HUES48 (cell line): ENCODE measurements around the gene RAPGEF1.

Experiments used
- H3K27ac ChIP-seq: one replicate; pipeline ENCODE4 v1.7.0; 2013; ENCODE audit warnings: low read depth, low read length, inconsistent platforms
- H3K27me3 ChIP-seq: 2 replicates; pipeline ENCODE4 v1.6.1; 2013; ENCODE audit warnings: mild to moderate bottlenecking, low read length; ENCODE audit not compliant: control insufficient read depth, insufficient read depth
- H3K36me3 ChIP-seq: 2 replicates; pipeline ENCODE4 v1.6.1; 2013; ENCODE audit warnings: low read length; ENCODE audit not compliant: control insufficient read depth, insufficient read depth
- H3K4me1 ChIP-seq: 2 replicates; pipeline ENCODE4 v1.6.1; 2013; ENCODE audit warnings: mild to moderate bottlenecking, low read length; ENCODE audit not compliant: control insufficient read depth, insufficient read depth
- H3K4me3 ChIP-seq: 2 replicates; pipeline ENCODE4 v1.5.1; 2013; ENCODE audit warnings: mild to moderate bottlenecking, low read depth, low read length
- H3K9ac ChIP-seq: 2 replicates; pipeline ENCODE4 v1.6.1; 2013; ENCODE audit warnings: mild to moderate bottlenecking, low read depth, low read length, moderate library complexity
- H3K9me3 ChIP-seq: 2 replicates; pipeline ENCODE4 v1.6.1; 2013; ENCODE audit warnings: low read length; ENCODE audit not compliant: control insufficient read depth, insufficient read depth

The RAPGEF1 gene

DNA sequence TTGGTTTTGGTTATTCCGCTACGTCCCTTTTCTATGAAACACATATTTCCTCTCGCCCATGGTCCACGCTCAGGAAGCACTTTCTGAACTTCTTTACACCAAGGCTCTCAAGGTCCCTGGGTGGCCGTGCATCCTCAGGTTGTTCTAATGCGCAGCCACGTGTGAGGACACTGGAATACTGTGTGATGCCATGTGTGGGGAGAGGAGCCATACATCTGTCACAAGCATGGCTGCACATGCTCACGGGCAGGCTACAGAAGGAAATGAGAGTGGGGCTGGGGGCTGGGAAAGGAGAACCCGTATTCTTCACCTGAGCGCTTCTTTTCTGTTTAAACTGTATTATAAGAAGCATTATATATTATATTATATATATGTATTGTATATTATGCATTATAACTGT, 157.8 kb downstream of the RAPGEF1 start:
- Histone ChIP-seq H3K27me3 (no peaks in the 10 kb centered on the region), H3K36me3 (peaks cover 48% of the 10 kb centered on the region), H3K9me3 (no peaks in the 10 kb centered on the region), H3K27ac (no peak overlapping the region), H3K4me3 (no peak overlapping the region), H3K9ac (no peak overlapping the region), H3K4me1 (no peaks in the 10 kb centered on the region)

DNA sequence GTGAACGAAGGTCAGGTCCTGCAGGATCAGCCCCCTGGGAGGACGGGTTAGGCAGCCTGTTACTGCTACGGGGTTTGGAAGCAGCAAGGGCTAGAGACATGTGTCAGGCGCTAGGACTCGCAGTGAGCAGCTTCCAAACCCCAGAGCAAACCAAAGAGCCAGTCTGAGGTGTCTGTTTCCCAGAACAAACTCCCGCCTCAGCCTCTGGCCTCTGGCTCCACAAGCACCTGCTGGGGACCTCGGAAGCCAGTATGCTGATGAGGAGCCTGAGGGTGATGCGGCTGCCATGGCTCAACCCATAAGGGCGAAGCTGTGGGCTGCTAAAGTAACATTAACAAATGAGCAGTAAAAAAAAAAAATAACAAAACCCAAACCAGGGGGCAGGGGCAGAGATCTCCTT, 159.5 kb downstream of the RAPGEF1 start:
- peaks cover 50% of the 10 kb centered on the region for H3K36me3 ChIP-seq
- H3K27ac ChIP-seq, result no peak overlapping the region
- H3K27me3 ChIP-seq, result no peaks in the 10 kb centered on the region
- no peak overlapping the region for H3K9ac ChIP-seq
- H3K9me3 ChIP-seq, result no peaks in the 10 kb centered on the region
- H3K4me1 ChIP-seq, result no peaks in the 10 kb centered on the region
- no peak overlapping the region for H3K4me3 ChIP-seq

DNA sequence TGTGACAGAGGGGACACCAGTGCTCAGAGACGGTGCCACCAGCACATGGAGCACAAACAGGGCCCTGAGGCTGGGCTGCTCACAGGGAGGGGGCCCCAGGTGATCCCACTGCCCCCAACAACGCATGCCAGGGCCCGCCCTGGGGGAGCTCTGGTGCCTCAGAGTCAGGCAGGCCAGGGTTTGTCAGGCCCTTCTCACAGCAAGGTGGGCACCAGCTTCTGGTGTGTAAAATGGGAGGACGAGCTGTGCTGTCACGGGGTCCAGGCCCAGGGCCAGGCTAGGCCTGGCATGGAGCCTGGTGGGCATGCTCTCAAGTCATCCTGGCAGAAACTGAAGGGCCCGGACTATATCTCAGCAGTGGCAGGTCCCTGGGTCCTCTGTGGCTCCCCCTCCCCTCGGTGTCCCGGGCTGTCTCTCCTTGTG, 160.1 kb downstream of the RAPGEF1 start:
- H3K4me3 ChIP-seq, result no peak overlapping the region
- no peaks in the 10 kb centered on the region for H3K27me3 ChIP-seq
- no peaks in the 10 kb centered on the region for H3K9me3 ChIP-seq
- H3K9ac ChIP-seq, result no peak overlapping the region
- H3K27ac ChIP-seq, result no peak overlapping the region
- peaks cover 46% of the 10 kb centered on the region for H3K36me3 ChIP-seq
- H3K4me1 ChIP-seq, result no peaks in the 10 kb centered on the region

DNA sequence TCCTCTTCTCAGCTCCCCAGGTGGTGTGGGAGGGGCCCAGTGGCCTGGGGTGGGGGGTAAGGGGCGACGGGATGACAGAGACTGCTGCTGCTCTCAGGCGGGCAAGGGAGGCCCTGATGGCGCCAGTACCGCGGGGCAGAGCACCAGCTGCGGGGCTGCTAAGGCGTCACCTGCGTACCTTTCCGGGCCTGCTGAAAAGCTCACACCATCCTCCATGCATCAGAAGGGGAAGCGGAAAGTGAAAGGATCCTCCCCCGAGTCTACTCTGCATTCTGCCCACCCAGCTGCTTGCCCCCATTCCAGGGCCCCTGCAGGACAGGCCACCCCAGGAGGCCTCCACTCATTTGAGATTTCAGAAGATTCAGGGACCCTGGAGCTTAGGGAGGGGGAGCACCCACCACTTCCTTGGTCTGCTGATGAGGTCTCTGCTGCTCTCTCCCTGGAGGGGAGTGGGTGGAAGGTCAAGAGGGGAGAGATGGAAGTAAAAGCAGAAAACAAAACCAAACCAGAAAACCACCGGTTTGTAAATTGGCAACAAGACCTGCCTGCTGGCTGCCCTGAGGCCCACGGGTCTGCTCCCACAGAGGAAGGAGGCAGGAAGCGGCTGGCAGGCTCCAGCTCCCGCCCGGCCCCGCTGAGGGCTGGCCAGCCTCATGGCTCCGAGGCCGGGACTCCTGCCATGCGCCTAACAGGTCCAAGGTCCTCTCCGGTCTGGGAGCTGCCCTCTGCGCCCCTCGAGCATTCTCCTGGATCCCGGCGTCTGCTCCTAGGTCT, 161.0 kb downstream of the RAPGEF1 start:
- Histone ChIP-seq H3K27me3 (no peaks in the 10 kb centered on the region), H3K27ac (no peak overlapping the region), H3K36me3 (peaks cover 38% of the 10 kb centered on the region), H3K9ac (no peak overlapping the region), H3K9me3 (no peaks in the 10 kb centered on the region), H3K4me1 (no peaks in the 10 kb centered on the region), H3K4me3 (no peak overlapping the region)

- Histone ChIP-seq H3K4me3 (no peak overlapping the region), H3K4me1 (no peaks in the 10 kb centered on the region), H3K27ac (no peak overlapping the region), H3K9ac (no peak overlapping the region), H3K9me3 (no peaks in the 10 kb centered on the region), H3K27me3 (no peaks in the 10 kb centered on the region), H3K36me3 (peaks cover 34% of the 10 kb centered on the region)
Observed at GRCh38 chr9:131578021-131578420, 161.9 kb downstream of the RAPGEF1 start.

- Histone ChIP-seq H3K4me1 (no peaks in the 10 kb centered on the region), H3K27me3 (no peaks in the 10 kb centered on the region), H3K9me3 (no peaks in the 10 kb centered on the region), H3K36me3 (peaks cover 36% of the 10 kb centered on the region), H3K27ac (no peak overlapping the region), H3K9ac (no peak overlapping the region), H3K4me3 (no peak overlapping the region)
Observed at GRCh38 chr9:131577005-131578000, 162.6 kb downstream of the RAPGEF1 start.

DNA sequence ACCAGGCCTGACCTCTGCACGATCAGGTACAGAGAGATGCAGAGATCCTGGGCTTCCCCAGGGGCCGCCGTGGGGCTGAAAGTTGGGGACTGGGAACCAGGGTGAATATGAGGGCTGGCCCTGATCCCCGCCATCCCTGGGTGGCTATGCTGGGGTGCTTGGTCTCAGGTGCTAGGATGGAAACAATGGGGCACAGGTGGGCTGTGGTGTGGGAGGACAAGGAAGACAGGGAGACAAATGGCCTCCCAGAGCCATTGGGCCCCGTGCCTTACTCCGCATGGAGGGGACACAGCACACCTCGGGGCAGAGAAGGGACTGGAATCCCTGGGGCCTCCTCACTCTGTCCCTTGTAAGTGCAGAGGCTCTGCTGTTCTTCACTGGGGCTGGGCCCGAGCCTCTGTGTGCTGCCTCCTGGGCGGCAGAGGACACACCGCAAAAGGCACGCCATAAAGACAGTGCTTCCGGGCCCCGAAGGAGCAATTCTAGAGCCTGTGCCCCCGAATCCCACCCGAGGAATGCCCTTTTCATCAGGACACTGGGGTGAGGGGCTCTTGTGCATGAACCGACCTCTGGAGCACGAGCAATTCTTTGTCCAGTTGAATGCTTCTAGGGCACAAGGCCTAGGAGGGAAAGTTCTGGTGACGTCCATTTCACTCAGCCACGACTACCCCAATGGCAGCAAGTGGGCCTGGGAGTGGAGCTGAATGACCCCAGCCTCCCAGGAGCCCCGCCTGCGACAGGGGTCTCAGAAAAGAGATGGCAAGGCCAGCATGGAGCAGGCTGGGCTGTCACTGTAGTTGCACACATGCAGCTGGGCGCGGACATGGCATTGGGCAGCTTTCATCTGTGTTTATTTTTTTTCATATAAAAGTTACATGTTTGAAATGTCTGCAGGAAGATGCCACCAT, 163.7 kb downstream of the RAPGEF1 start:
- H3K4me3 ChIP-seq, result no peak overlapping the region
- H3K9ac ChIP-seq, result no peak overlapping the region
- peaks cover 29% of the 10 kb centered on the region for H3K36me3 ChIP-seq
- no peaks in the 10 kb centered on the region for H3K9me3 ChIP-seq
- no peak overlapping the region for H3K27ac ChIP-seq
- no peaks in the 10 kb centered on the region for H3K4me1 ChIP-seq
- H3K27me3 ChIP-seq, result no peaks in the 10 kb centered on the region

GRCh38 chr9:131574730-131575640, 164.9 kb downstream of the RAPGEF1 start:
- Histone ChIP-seq H3K4me1 (no peaks in the 10 kb centered on the region), H3K9me3 (no peaks in the 10 kb centered on the region), H3K9ac (no peak overlapping the region), H3K27ac (no peak overlapping the region), H3K27me3 (no peaks in the 10 kb centered on the region), H3K36me3 (peaks cover 23% of the 10 kb centered on the region), H3K4me3 (no peak overlapping the region)

DNA sequence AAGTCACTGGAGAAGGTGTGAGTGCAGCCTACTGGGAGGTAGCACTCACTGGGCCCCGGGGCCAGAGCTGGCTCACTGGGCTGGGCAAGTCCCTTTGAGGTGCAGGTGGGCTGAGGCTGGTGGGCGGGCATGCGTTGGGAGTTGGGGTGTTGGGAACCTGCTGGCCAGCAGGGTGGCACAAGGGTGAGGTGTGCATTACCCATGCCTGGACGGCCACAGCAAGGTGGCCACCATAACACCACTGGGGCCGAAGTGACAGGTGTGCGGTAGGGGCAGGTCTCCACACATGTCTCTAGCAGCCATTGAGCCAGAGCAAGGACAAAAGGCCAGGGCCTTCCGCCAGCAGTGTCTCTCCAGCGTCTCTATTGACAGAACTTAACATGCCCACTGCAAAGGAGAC, 172.0 kb downstream of the RAPGEF1 start:
- Histone ChIP-seq H3K4me3 (no peak overlapping the region), H3K4me1 (no peaks in the 10 kb centered on the region), H3K27me3 (no peaks in the 10 kb centered on the region), H3K9ac (no peak overlapping the region), H3K9me3 (no peaks in the 10 kb centered on the region; the same call in 1 of the 2 replicates), H3K36me3 (peaks cover 3% of the 10 kb centered on the region; the same call in 1 of the 2 replicates), H3K27ac (no peak overlapping the region)

- Histone ChIP-seq H3K4me3 (no peak overlapping the region), H3K4me1 (no peaks in the 10 kb centered on the region), H3K9ac (no peak overlapping the region), H3K27ac (no peak overlapping the region), H3K9me3 (peaks cover 3% of the 10 kb centered on the region; the same call in 1 of the 2 replicates), H3K27me3 (no peaks in the 10 kb centered on the region), H3K36me3 (no peaks in the 10 kb centered on the region)
Observed at GRCh38 chr9:131566158-131566557, 173.7 kb downstream of the RAPGEF1 start.
